ENCODE results near the gene NEMP1.
"Not testable (repeated sequence)": the region's sequence is repeated elsewhere in the genome, so short reads cannot be mapped to it uniquely, and the experiment has no call there.

The NEMP1 gene

DNA sequence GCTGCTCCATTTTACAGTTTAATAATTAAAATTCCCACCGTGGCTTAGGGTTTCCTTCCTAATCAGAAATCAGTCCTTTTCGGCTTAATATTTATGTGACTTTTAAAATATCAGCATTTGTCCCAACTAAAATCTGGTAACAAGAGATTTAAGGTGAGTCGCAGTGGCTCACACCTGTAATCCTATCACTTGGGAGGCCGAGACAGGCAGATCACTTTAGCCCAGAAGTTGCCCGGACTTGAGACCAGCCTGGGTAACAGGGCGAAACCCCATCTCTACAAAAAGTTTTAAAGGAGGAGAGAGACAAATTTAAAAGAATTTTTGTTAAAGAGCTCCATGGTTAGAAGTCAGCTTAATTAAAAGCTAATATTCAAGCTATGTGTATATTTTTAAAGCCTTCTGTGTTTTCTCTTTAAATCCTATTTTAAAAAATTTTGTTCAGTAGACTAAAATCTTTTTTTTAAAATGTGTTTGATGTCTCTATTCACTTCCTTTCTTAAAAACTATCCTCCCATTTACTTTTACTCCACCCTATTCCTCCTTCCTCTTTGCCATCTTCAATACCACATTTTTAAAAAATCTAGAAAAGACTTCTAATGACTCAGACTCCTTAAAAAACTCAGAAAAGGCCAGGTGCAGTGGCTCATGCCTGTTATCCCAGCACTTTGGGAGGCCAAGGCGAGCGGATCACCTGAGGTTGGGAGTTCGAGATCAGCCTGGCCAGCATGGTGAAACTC lies 58.4 kb downstream of the NEMP1 start:
- no peak for DNase-seq (ENCODE audit: low read depth, low spot score)
- Histone ChIP-seq H3K4me3 (no peak overlapping the region), H3K27ac (no peak overlapping the region), H3K9me3 (ENCODE audit: low read depth, low read length) (no peaks in the 10 kb centered on the region), H3K9ac (ENCODE audit: insufficient read length) (no peak overlapping the region), H3K36me3 (ENCODE audit: insufficient read depth, low read length) (no peaks in the 10 kb centered on the region)
- no peak for TF ChIP-seq EZH2 (IDR thresholded peaks at IDR 0.05)
- no peak for TF ChIP-seq POLR2AphosphoS5 (IDR thresholded peaks at IDR 0.05; ENCODE audit: borderline replicate concordance, low read depth, low read length)
- TF ChIP-seq FOXP2 (optimal IDR thresholded peaks at IDR 0.05; ENCODE audit: control extremely low read depth, extremely low read length, insufficient read depth): no peak

DNA sequence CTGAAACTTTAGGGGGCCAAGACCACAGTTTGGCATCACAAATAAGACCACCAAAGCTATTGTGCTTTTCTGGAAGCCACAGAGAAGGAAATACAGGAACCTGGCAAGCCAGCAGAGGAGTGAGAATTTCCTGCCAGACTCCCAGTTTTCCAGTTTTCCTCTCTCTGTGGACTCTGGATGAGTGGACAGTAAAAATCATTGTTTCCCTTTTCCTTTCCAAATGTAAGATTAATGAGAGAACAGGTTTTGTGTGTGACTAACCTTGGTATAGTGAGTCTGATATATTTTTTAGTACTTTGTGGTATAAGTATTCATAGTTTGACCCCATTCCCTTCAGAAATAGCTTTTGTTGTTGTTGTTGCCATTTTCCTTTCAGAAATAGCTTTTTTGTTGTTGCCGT lies 59.7 kb downstream of the NEMP1 start:
- no peak for DNase-seq (ENCODE audit: low read depth, low spot score)
- no peak overlapping the region for H3K9ac ChIP-seq (ENCODE audit: insufficient read length)
- H3K4me3 ChIP-seq: no peak overlapping the region
- TF ChIP-seq EZH2 (IDR thresholded peaks at IDR 0.05) (no peak), FOXP2 (optimal IDR thresholded peaks at IDR 0.05; ENCODE audit: control extremely low read depth, extremely low read length, insufficient read depth) (no peak), POLR2AphosphoS5 (IDR thresholded peaks at IDR 0.05; ENCODE audit: borderline replicate concordance, low read depth, low read length) (no peak)
- H3K9me3 ChIP-seq (ENCODE audit: low read depth, low read length): no peaks in the 10 kb centered on the region
- H3K36me3 ChIP-seq (ENCODE audit: insufficient read depth, low read length): no peaks in the 10 kb centered on the region
- H3K27ac ChIP-seq: no peak overlapping the region

DNA sequence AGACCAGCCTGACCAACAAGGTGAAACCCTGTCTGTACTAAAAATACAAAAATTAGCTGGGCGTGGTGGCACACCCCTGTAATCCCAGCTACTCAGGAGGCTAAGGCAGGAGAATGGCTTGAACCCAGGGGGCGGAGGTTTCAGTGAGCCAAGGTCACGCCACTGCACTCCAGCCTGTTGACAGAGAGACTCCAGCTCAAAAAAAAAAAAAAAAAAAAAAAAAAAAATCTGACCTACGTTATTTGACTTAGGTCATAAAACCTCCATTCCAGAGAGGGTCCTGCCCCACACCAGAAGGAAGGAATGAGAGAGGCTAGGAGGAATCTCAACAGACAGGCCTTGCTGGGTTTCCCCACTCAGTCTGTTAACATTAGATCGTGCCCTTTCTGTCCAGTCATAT lies 60.2 kb downstream of the NEMP1 start:
- H3K36me3 ChIP-seq (ENCODE audit: insufficient read depth, low read length); H3K9me3 ChIP-seq (ENCODE audit: low read depth, low read length); H3K27ac ChIP-seq; DNase-seq (ENCODE audit: low read depth, low spot score); H3K9ac ChIP-seq (ENCODE audit: insufficient read length); H3K4me3 ChIP-seq: not testable (repeated sequence)

DNA sequence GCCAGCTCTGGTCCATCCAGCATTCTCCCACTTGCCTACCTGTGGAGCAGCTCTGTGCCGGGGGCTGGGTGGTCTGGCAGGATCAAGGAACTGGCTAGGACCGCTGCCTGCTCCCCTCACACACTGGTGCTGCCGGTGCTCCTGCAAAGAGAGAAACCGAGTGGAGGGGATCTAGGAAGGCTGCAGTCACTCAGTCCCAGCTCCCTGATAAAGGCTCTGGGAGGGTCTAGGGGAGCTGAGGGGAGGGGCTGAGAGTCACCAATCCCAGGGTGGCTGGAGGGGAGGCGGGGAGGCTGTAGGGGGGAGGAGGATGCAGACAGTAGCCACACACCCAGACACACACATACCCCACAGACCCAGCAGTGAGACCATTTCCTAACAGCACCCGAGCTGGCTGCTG lies 62.2 kb downstream of the NEMP1 start, which contains the start of gene TAC3:
Gene TAC3, minus strand, starts transcription at position 182 of the 400 bp plus-strand sequence. CDS start 732 bp downstream, outside the sequence.
- Histone ChIP-seq H3K36me3 (ENCODE audit: insufficient read depth, low read length) (no peaks in the 10 kb centered on the region), H3K4me3 (no peak within 1 kb of the TSS), H3K9me3 (ENCODE audit: low read depth, low read length) (no peaks in the 10 kb centered on the region), H3K9ac (ENCODE audit: insufficient read length) (no peak within 1 kb of the TSS), H3K27ac (no peak within 1 kb of the TSS)
- TF ChIP-seq FOXP2 (optimal IDR thresholded peaks at IDR 0.05; ENCODE audit: control extremely low read depth, extremely low read length, insufficient read depth) (no peak), POLR2AphosphoS5 (IDR thresholded peaks at IDR 0.05; ENCODE audit: borderline replicate concordance, low read depth, low read length) (no peak), EZH2 (IDR thresholded peaks at IDR 0.05) (no peak)
- no peak for DNase-seq (ENCODE audit: low read depth, low spot score)

DNA sequence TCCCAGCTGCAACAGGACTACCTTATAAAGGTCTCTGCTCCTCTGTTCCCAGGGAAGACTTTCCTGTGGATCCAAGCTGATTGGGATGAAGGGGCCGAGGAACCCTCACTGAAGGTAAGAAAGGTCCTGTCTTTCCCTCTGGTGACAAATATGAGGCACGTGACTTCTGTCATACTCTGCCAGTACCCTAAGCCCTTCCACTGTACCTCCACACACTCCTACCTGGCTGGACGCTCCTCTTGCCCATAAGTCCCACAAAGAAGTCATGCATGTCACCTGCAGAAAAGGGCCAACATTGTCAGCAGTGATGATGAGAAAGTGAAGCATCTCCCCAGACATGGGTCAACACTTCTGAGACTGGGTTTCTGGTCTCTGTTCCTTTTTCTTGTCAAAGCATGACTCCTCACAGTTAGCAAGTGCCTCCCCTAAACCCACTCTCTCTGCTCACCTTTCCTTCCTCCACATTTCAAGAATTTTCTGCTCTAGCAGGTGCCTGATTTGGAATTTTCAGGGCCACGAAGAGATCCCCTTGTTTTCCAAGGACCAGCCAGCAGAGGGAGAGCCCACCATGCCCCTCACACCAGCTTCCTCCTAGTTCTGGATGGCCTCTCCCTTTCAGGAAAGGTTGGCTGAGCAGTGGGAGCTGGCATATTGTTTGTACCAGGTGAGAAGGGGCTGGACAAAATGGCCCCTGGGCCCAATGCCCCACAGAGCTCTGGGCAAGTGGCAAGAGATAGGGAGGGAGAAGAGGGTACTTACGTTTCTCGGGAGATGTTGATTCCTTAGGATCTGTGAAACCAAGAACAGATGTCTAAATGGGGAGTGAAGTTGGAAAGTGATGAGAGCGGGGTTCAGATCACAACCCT lies 65.8 kb downstream of the NEMP1 start:
- H3K36me3 ChIP-seq (ENCODE audit: insufficient read depth, low read length): no peaks in the 10 kb centered on the region
- H3K27ac ChIP-seq: no peak overlapping the region
- H3K9me3 ChIP-seq (ENCODE audit: low read depth, low read length): no peaks in the 10 kb centered on the region
- H3K9ac ChIP-seq (ENCODE audit: insufficient read length): no peak overlapping the region
- TF ChIP-seq FOXP2 (optimal IDR thresholded peaks at IDR 0.05; ENCODE audit: control extremely low read depth, extremely low read length, insufficient read depth) (no peak), POLR2AphosphoS5 (IDR thresholded peaks at IDR 0.05; ENCODE audit: borderline replicate concordance, low read depth, low read length) (no peak), EZH2 (IDR thresholded peaks at IDR 0.05) (no peak)
- no peak for DNase-seq (ENCODE audit: low read depth, low spot score)
- no peak overlapping the region for H3K4me3 ChIP-seq

DNA sequence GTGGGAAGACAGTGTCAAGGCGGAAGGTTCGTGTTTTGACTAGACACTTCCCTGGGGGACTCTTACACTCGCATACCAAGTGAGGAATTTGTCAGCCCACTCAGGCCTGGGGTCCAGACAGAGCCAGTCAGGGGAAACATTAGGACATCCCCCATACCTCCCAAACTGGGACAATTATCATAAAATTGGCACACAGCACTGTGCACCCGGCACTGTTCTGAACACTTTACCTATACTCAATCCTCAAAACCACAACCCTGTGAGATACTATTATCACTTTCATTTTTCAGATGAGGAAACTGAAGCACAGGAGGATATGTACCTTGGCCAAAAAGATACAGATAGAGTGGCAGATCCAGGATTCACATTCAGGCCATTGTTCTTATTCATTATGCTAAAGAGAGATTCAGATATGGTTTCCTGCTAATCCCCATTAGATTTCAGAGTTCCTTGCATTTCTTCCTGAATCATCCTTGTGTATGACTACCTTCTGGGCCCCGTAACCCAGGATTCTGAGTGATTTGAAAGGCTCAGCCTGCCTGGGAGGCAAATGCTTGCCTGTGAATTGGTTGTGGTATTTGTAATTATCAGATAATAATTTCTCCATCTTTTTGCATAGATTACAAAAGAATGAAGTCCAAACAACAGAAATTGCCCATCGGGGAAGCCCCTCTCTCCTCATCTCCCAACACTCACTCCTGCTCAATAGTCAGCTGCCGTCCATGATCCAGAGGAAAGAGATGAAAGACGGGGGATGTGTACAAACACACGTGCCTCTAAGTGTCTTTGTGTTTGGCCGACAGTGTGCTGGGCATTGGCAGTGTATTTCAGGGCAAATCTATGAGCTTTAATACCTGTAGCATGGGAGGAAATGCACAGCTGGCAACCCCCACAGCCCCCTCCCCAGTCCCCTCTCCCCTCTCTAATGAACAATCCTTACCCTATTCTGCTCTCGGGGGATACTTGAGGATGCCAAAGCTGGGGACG lies 66.9 kb downstream of the NEMP1 start:
- H3K36me3 ChIP-seq (ENCODE audit: insufficient read depth, low read length): no peaks in the 10 kb centered on the region
- H3K27ac ChIP-seq: no peak overlapping the region
- no peak overlapping the region for H3K9ac ChIP-seq (ENCODE audit: insufficient read length)
- no peaks in the 10 kb centered on the region for H3K9me3 ChIP-seq (ENCODE audit: low read depth, low read length)
- no peak for TF ChIP-seq EZH2 (IDR thresholded peaks at IDR 0.05)
- TF ChIP-seq FOXP2 (optimal IDR thresholded peaks at IDR 0.05; ENCODE audit: control extremely low read depth, extremely low read length, insufficient read depth): no peak
- no peak for TF ChIP-seq POLR2AphosphoS5 (IDR thresholded peaks at IDR 0.05; ENCODE audit: borderline replicate concordance, low read depth, low read length)
- DNase-seq (ENCODE audit: low read depth, low spot score): no peak
- no peak overlapping the region for H3K4me3 ChIP-seq

DNA sequence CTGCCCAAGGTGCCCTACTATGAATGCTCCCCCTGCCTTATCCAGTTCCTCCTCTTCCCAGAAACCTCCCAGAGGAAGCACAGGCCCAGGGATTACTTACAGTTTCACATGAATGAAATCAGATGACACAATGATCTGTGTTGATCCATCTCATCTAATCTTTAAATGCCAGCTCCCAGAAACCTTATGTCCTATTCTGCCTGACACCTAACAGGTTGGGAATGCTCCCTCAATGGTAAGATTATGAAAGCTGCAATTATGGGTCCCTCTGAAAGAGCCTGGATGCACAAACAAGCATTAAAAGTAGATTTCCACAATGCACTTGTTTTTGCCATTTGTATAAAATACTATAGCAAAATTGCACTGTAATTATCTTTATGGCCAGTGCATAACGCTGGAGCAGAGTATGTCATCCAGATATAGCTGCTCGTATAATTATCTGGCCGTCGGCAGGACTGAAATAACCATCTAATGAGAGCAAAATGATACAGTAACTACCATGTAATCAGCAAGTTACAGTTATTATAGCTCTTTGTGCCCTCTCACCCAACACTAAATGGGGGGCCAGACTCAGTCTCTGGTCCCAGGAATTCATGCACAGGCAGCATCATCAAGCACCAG lies 67.9 kb downstream of the NEMP1 start:
- TF ChIP-seq POLR2AphosphoS5 (IDR thresholded peaks at IDR 0.05; ENCODE audit: borderline replicate concordance, low read depth, low read length) (no peak), FOXP2 (optimal IDR thresholded peaks at IDR 0.05; ENCODE audit: control extremely low read depth, extremely low read length, insufficient read depth) (no peak), EZH2 (IDR thresholded peaks at IDR 0.05) (no peak)
- no peak for DNase-seq (ENCODE audit: low read depth, low spot score)
- no peak overlapping the region for H3K27ac ChIP-seq
- H3K36me3 ChIP-seq (ENCODE audit: insufficient read depth, low read length): no peaks in the 10 kb centered on the region
- no peaks in the 10 kb centered on the region for H3K9me3 ChIP-seq (ENCODE audit: low read depth, low read length)
- no peak overlapping the region for H3K9ac ChIP-seq (ENCODE audit: insufficient read length)
- no peak overlapping the region for H3K4me3 ChIP-seq
